ENCODE measurements around the gene PBX1.
A peak's percentile ranks its signal among the peaks of the same experiment; 100 is the strongest.

PBX1 gene

GRCh38 chr1:164725401-164725800 lies 166.4 kb downstream of the PBX1 start:
- in situ Hi-C loops (cut with HindIII; ENCODE audit: low pct_ligation_motif_present, low pct_unique_long_range_greater_than_20kb, low sequenced_read_pairs), result no loop called here
- DNase-seq, result no peak

- in situ Hi-C loops (cut with HindIII; ENCODE audit: low pct_ligation_motif_present, low pct_unique_long_range_greater_than_20kb, low sequenced_read_pairs), result no loop called here
Measured at GRCh38 chr1:164726235-164726634, 167.3 kb downstream of the PBX1 start.

GRCh38 chr1:164728719-164729118 lies 169.7 kb downstream of the PBX1 start:
- in situ Hi-C loops (cut with HindIII; ENCODE audit: low pct_ligation_motif_present, low pct_unique_long_range_greater_than_20kb, low sequenced_read_pairs), result no loop called here
- no peak for DNase-seq

More at GRCh38 chr1:164726235-164726634, 167.3 kb downstream of the PBX1 start:
- no peak for DNase-seq

GRCh38 chr1:164731161-164731876 lies 172.3 kb downstream of the PBX1 start:
- in situ Hi-C loops (cut with HindIII; ENCODE audit: low pct_ligation_motif_present, low pct_unique_long_range_greater_than_20kb, low sequenced_read_pairs), result no loop called here

GRCh38 chr1:164733070-164733469 lies 174.1 kb downstream of the PBX1 start:
- in situ Hi-C loops (cut with HindIII; ENCODE audit: low pct_ligation_motif_present, low pct_unique_long_range_greater_than_20kb, low sequenced_read_pairs), result no loop called here
- peak; percentile 54 for DNase-seq

More at GRCh38 chr1:164731161-164731876, 172.3 kb downstream of the PBX1 start:
- DNase-seq, result no peak

GRCh38 chr1:164733734-164734133 lies 174.8 kb downstream of the PBX1 start:
- no peak for DNase-seq
- in situ Hi-C loops (cut with HindIII; ENCODE audit: low pct_ligation_motif_present, low pct_unique_long_range_greater_than_20kb, low sequenced_read_pairs), result no loop called here

- in situ Hi-C loops (cut with HindIII; ENCODE audit: low pct_ligation_motif_present, low pct_unique_long_range_greater_than_20kb, low sequenced_read_pairs), result no loop called here
- DNase-seq, result no peak
Measured at GRCh38 chr1:164735315-164736052, 176.5 kb downstream of the PBX1 start.

- in situ Hi-C loops (cut with HindIII; ENCODE audit: low pct_ligation_motif_present, low pct_unique_long_range_greater_than_20kb, low sequenced_read_pairs), result no loop called here
- no peak for DNase-seq
Measured at GRCh38 chr1:164736137-164736536, 177.2 kb downstream of the PBX1 start.

GRCh38 chr1:164739189-164739588 lies 180.2 kb downstream of the PBX1 start:
- in situ Hi-C loops (cut with HindIII; ENCODE audit: low pct_ligation_motif_present, low pct_unique_long_range_greater_than_20kb, low sequenced_read_pairs), result no loop called here
- DNase-seq, result no peak

GRCh38 chr1:164740000-164740526 lies 181.1 kb downstream of the PBX1 start:
- DNase-seq, result no peak
- in situ Hi-C loops (cut with HindIII; ENCODE audit: low pct_ligation_motif_present, low pct_unique_long_range_greater_than_20kb, low sequenced_read_pairs), result no loop called here

GRCh38 chr1:164742745-164743144 lies 183.8 kb downstream of the PBX1 start:
- in situ Hi-C loops (cut with HindIII; ENCODE audit: low pct_ligation_motif_present, low pct_unique_long_range_greater_than_20kb, low sequenced_read_pairs), result no loop called here
- DNase-seq, result no peak

- DNase-seq, result no peak
- in situ Hi-C loops (cut with HindIII; ENCODE audit: low pct_ligation_motif_present, low pct_unique_long_range_greater_than_20kb, low sequenced_read_pairs), result no loop called here
Measured at GRCh38 chr1:164743976-164744375, 185.0 kb downstream of the PBX1 start.

- in situ Hi-C loops (cut with HindIII; ENCODE audit: low pct_ligation_motif_present, low pct_unique_long_range_greater_than_20kb, low sequenced_read_pairs), result no loop called here
- DNase-seq, result no peak
Measured at GRCh38 chr1:164745736-164746135, 186.8 kb downstream of the PBX1 start.

GRCh38 chr1:164746632-164747031 lies 187.6 kb downstream of the PBX1 start:
- DNase-seq, result no peak
- in situ Hi-C loops (cut with HindIII; ENCODE audit: low pct_ligation_motif_present, low pct_unique_long_range_greater_than_20kb, low sequenced_read_pairs), result no loop called here

- peak; percentile 71 for DNase-seq
- in situ Hi-C loops (cut with HindIII; ENCODE audit: low pct_ligation_motif_present, low pct_unique_long_range_greater_than_20kb, low sequenced_read_pairs), result no loop called here
Measured at GRCh38 chr1:164748253-164748899, 189.4 kb downstream of the PBX1 start.

GRCh38 chr1:164753521-164754077 lies 194.6 kb downstream of the PBX1 start:
- no peak for DNase-seq
- in situ Hi-C loops (cut with HindIII; ENCODE audit: low pct_ligation_motif_present, low pct_unique_long_range_greater_than_20kb, low sequenced_read_pairs), result no loop called here

- DNase-seq, result no peak
- in situ Hi-C loops (cut with HindIII; ENCODE audit: low pct_ligation_motif_present, low pct_unique_long_range_greater_than_20kb, low sequenced_read_pairs), result no loop called here
Measured at GRCh38 chr1:164754088-164754600, 195.2 kb downstream of the PBX1 start.

- no peak for DNase-seq
- in situ Hi-C loops (cut with HindIII; ENCODE audit: low pct_ligation_motif_present, low pct_unique_long_range_greater_than_20kb, low sequenced_read_pairs), result no loop called here
Measured at GRCh38 chr1:164755690-164756089, 196.7 kb downstream of the PBX1 start.

GRCh38 chr1:164756741-164757140 lies 197.8 kb downstream of the PBX1 start:
- in situ Hi-C loops (cut with HindIII; ENCODE audit: low pct_ligation_motif_present, low pct_unique_long_range_greater_than_20kb, low sequenced_read_pairs), result no loop called here
- DNase-seq, result no peak

Data from ACHN (cell line).